DLD1 (cell line): ENCODE results near the gene PNCK.
"Not testable (repeated sequence)": the region's sequence is repeated elsewhere in the genome, so short reads cannot be mapped to it uniquely, and the experiment has no call there.

ENCODE experiments used
- in situ Hi-C: cut with HindIII; loops from 2 replicates; pipeline ENCODE4 v1.10.0; 2017; ENCODE audit warnings: low sequenced_read_pairs

Gene PNCK

GRCh38 chrX:153686711-153687110 is 13.1 kb upstream of the PNCK start:
- in situ Hi-C loops: no loop called here

DNA sequence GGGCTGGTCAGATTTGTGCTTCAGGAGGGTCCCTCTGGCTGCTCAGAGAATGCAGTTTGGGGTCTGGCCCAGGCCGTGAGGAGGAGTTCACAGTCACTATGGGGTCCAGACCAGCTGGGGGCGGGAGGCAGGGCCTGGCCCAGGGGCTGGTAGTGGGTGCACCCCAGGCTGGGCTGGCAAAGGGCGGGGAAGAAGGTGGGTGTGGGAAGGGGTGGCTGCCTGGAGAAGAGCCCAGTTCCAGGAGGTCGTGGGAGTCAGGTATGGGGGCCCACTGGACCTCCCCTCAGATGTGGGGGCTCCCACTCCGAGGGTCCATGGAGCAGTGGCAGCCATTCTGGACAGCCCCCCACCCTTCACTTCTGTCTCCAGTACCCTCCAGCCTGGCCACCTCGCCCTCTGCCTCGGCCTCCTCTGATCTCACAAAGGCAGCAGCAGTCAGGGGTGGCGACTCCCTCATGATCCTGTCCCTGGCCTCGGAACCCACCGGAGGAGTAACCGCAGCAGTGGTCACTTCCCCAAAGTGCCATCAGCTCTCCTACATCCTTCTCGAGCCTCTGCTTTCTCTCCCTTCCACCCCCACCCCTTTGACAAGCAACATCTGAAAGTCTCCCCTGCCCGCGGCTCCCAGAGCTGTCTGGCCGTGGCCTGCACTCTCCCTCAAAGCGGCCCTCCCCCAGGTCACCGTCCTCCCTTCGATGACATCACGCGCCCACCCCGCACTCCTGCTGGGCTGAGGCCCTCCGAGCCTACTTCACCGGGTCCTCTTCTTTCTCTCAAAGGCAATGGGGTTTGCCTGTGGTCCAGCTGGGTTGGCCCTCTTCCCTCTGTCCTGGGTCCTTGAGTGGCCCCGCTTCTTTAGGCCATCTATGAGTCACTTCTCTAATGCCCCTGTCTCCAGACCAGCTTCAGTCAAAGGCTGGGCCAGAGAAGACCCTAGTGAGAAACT is 12.4 kb upstream of the PNCK start:
- in situ Hi-C loops: no loop called here

DNA sequence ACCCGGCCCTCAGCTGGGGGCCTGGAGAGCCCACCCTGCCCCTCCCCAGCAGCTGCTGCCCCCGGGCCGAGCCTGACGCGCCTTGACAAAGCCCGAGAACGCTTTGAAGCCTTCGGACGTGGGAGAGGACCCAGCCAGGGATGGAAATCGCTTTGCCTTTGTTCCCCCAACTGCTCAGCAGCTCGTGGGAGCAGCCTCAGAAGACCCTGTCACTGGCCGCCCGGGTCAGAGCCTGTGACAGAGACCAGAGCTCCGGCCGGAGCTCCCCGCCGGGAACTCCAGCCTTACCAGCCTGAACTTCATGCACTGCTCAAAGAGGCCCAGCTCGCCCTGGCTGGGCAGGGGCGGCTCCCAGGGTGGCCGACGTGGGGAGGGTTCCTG is 11.5 kb upstream of the PNCK start:
- in situ Hi-C loops: no loop called here

DNA sequence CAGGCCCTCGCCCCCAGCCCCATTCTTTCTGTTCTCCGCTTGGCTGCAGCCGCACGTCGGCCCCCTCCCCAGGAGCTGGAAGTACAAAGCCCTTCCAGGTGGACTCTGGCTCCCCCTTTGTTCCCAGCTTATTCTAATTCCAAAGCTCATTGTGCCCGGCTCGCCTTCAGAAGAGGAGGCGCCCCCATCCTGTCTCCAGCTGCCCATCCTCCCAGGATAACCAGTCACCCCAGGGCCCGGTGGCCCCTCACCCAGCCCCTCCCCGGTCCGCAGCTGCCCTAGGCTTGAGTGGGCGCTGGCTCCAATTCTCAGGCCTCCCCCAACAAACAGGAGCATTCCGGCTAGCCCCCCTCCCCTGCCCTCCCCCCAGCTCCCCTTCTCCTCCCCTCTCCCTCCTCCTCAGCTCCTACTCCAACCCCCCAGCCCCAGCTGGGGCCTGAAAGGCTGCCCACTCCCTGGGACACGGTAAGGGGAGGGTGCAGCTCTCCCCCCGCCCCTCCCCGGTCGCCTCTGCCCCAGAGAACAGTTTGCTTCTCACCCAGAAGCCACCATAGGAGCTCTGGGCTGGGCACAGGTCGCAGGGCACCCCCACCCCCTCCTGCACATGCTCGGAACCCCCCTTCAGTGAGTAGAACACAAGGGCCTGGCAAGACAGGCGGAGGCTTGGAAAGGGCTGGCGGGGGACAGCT is 11.0 kb upstream of the PNCK start:
- in situ Hi-C loops: no loop called here

GRCh38 chrX:153683486-153683885 is 9.9 kb upstream of the PNCK start:
- in situ Hi-C loops: not testable (repeated sequence)

- in situ Hi-C loops: no loop called here
Observed at GRCh38 chrX:153681175-153681574, 7.6 kb upstream of the PNCK start.

DNA sequence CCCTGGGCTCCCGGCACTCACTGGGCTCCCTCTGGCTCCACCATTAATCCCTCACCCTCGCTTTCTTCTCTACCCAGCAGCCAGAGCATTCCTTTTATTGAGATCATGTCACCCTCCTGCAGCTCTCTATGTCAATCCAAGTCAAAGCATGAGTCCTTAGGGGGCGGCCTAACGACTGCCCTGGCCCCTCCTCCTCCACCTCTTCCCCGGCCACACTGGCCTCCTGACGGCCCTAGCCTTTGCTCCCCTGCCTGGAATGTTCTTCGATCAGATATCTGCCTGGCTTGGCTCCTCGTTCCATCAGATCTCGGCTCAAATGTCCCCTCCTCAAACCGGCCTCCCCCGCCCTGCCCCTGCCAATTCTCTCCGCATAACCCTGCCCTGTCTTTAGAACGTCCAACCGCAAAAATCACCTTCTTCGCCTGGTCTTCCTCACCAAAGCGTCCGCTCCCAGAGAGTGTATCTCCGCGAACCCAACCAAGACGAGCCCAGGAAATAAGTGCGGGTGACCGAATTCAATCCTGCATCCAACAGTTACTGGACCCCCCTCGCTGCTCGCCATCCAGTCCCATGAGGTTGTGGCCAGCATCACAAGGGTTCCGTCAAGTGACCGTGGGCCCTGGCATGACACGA is 722 bp upstream of the PNCK start:
- in situ Hi-C loops: no loop called here

DNA sequence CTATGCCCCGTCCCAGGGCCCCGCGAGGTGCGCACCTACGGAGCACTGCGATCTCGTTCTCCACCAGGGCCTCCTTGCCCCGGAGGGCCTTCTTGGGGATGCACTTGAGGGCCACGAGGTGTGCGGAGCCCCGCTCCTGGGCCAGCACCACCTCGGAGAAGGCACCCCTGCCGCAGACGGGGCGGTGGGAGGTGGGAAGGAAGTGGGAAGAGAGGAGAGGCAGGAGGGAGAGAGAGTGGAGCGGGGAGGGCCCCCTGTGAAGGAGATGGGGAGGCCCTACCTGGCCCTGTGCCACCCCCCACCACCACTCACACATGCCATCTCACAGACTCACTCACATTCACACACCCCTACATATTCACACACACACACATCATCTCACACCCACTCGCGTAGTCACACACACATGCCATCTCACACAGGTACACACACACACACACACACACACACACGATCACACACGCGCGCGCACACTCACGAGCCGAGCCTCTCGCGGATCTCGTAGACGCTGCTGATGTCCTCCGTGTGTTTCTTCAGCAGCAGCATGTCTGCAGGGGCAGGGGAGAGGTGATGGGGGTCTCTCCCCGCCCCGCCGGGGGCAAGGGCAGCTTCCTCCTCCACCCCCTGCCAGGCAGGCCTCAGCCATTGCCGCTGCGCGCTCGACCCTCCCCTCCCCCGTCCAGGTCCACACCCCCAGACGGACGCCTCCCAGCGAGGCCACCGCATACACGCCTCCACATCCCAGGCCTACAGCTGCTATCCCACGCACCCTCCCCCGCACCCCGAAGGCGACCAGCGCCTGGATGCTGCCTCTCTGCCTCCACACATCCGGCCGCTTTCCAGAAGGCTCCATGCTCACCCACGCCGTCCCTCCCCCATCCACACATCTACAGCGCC is 834 bp downstream of the PNCK start:
- in situ Hi-C loops: no loop called here

DNA sequence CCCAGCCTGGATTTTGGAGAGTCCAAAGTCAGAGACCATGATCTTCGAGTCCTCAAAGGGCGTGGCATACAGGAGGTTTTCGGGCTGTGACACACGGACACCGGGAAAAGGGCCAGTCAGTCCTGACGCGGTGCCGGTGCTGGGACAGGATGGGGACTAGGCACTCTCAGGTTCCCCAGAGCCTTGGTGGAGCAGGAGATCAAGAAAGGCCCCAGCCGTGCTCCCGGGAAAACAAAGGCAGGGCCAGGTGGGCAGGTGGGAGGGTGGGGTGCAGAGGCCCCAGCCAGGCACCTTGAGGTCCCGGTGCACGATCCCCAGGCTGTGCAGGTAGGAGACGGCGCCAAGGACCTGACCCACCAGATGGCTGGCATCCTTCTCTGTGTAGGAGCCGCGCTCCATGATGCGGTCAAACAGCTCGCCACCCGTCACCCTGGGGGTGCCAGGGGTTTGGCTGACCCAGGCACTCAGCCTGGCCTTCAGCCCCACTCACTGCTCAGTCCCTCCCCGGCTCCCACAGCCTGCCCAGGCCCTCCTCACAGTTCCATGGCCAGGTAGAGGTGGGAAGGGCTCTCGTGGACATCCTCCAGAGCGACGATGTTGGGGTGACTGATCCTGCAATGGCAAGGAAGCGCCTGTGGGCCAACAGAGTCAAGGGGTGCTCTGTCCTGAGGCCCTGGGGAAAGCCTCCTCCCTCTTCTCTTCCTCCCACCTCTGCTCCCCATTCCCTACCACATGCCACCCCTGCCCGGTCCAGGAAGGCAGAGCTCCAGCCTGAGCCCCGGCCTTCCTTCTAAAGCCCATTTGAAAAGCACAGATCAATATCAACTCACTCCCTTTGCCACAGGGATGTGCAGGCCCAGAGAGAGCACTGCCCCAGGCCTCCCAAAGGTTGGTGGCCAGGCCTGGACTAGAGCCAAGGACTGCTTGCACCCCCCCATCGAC is 1.8 kb downstream of the PNCK start:
- in situ Hi-C loops: no loop called here

DNA sequence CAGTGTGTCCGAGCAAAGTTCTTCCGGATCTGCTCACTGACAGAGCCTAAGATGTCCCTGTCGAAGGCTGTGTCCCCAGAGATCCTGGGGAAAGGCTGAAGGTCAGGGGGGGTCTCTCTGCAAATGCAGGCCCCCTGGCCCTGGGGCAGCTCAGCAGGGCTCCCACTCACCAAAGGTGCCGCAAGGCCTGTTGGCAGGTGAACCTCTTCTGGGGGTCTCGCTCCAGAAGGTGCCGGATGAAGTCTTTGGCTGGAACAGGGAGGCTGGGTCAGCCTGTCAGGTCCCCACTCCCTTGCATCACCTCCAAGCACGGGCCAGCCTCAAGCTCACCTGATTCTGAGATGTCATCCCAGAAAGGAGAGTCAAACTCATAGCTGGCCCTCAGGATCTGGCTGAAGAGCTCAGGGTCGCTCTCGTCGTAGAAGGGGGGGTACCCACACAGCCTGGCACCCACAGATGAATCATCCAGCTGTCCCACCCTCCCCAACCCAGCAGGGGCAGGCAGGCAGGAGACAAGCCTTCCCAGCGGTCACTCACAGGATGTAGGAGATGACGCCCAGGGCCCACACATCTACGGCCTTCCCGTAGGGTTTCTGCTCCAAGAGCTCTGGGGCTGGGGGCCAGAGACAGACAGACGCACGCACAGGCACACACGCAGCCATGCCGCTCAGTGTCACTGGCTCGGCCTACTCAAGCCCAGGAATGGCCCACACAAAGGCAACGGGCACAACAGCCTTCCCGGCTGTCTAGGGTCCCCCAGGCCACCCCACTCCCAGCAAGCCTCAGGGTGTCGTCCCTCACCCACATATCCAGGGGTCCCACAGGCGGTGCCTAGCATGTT is 2.6 kb downstream of the PNCK start:
- in situ Hi-C loops: no loop called here

- in situ Hi-C loops: no loop called here
Observed at GRCh38 chrX:153669901-153670731, 3.5 kb downstream of the PNCK start.

DNA sequence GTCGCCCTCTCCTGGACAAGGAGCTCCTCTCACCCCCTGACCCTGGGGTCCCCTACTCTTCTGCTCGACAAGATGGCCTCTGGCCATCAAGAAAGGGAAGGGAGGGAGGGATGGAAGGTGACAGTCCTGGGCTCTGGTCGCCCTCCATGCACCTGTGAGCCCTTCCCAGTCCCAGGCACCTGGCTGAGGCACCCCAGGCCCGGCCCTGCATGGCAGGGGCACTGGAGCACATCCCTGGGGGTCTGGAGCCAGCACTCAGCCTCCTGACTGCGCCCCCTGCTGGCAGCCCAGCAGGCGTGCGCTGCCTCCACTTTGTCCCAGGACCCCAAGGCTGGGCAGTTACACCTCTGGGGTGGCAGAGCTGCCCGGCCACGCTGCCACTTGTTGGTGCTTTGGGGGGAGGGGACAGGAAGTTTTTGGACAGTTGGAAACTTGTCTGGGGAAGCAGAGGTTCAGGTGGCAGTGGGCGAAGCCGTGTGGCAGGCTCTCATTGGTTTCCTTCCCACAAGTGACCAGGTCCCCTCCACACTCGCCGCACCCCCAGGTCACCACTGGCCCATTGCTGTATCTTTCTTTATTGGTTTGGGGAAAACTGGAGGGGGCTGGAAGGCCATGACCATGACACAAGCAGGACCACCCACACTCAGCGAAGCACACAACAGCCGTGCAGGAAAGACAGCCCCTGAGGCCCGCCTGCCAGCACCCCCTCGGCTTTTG is 4.3 kb downstream of the PNCK start:
- in situ Hi-C loops: no loop called here

DNA sequence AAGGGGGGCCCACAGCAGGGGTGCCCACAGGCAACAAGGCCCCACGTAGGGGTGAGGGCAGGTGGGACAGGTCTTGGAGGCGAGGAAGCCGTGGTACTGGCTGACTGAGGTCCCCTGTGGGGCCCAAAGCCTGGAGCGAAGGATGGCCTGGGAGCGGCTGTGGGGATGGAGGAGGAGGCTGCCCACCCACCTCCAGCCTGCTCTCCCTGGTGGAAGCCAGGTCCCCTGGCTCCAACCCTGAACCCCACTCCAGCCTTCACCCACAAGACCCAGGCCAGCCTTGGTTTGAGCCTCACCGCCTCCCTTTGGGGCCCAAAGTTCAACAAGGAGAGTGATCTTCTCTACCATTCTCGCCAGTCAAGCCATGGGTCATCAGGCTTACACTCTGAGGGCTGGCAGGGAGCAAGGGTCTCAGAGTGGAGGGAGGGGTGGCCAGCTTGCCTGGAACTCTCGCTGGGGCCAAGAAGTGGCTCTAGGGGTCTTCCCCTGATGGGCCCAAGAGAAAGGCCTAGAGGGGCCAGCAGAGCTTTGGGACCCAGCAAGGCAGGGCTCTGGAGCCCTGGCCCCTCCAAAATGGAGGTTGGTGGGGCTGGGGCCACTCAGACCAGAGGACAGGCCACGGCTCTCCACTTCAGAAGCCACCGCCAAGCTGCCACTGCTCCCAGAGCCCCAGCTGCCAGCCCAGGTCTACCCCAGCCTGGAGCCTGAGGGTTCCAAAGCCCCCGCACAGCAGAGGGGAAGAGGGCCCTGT is 5.0 kb downstream of the PNCK start:
- in situ Hi-C loops: no loop called here

GRCh38 chrX:153667956-153668396 is 5.6 kb downstream of the PNCK start:
- in situ Hi-C loops: no loop called here

DNA sequence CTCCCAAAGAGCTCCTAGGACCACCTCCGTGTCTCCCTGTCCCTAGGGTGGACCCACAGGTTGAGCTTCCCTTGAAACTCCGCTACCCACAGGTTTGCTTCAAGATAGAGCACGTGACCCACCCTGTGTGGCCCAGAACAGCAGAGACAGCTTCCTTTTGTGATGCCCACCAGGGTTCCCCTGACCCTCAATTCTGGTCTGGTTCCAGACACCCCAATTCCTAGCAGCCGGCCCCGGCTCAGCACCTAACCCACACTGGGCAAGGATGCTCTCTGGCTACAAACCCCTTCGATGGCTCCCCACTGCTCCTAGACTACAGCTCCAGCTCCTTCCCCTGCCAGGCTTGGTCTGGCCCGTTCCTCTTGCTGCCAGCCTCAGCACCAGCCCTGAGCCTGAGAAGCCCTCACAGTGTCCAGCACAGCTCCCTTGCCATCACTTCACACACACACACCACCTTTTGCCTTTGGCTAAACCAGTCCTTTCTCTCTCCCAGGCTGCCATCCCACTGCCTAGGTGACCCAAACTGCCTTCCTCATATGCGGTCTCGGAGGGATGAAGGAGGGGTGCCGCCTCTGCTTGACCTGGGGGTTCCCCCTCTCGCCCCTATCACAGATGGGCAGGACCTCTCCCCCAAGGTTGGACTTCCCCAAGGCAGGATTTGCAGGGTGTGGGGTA is 6.2 kb downstream of the PNCK start:
- in situ Hi-C loops: no loop called here

- in situ Hi-C loops: no loop called here
Observed at GRCh38 chrX:153665726-153666306, 7.8 kb downstream of the PNCK start.
